Measurements from ENCODE around the gene USP31.

The USP31 gene

GRCh38 chr16:23143391-23143790 lies 5.9 kb downstream of the USP31 start:
- TF ChIP-seq CREB1 (IDR thresholded peaks at IDR 0.05; ENCODE audit: low read depth) (no peak), FOXM1 (IDR thresholded peaks at IDR 0.05; ENCODE audit: borderline replicate concordance, low read depth) (no peak), NFIC (IDR thresholded peaks at IDR 0.05) (no peak), ZBTB7A (IDR thresholded peaks at IDR 0.05; ENCODE audit: low read depth) (no peak), EGR1 (IDR thresholded peaks at IDR 0.05) (no peak), TEAD4 (IDR thresholded peaks at IDR 0.05) (no peak)
- TF ChIP-seq, protein P1, sequence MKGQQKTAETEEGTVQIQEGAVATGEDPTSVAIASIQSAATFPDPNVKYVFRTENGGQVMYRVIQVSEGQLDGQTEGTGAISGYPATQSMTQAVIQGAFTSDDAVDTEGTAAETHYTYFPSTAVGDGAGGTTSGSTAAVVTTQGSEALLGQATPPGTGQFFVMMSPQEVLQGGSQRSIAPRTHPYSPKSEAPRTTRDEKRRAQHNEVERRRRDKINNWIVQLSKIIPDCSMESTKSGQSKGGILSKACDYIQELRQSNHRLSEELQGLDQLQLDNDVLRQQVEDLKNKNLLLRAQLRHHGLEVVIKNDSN (IDR thresholded peaks at IDR 0.05) = no peak
- TF ChIP-seq, protein P2, sequence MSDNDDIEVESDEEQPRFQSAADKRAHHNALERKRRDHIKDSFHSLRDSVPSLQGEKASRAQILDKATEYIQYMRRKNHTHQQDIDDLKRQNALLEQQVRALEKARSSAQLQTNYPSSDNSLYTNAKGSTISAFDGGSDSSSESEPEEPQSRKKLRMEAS (IDR thresholded peaks at IDR 0.05) = no peak

DNA sequence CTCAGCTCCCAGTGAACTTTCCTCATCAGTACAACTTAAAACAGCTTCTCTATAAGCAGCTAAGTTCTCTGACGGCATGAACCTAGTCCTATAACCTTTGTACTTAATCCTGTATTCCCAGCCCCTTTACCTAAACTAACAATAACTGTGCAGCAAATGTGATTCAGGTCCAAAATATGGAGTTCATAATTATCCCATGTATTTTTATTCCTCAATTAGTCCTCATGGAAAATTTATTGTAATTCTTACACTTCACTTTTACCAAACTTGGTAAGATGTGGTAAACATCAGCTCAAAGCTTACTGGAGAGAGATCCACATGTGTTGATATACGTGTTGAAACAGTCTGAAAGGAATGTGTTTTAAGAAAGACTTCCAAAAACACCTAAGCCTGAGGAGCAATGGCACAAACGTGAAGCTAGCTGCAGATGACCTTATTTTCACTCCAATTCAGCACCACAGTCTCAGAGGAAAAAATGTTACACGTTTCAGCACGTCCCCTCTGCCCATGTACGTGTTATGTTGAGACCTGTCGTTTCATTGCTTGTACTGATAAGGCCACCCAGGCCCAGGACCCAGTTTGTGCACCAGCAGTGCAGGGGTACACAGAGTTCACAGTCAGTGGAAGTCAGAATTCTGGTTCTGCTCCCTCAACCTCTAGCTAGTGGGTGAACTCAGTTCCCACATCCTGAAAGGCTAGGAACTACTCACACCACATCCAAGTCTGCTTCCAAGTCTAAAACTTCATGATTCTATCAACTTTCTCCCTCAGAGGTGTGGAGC lies 7.1 kb downstream of the USP31 start:
- TF ChIP-seq ZBTB7A (IDR thresholded peaks at IDR 0.05; ENCODE audit: low read depth) (no peak), TCF12 (IDR thresholded peaks at IDR 0.05; ENCODE audit: low read depth) (no peak), CREB1 (IDR thresholded peaks at IDR 0.05; ENCODE audit: low read depth) (no peak), EP300 (IDR thresholded peaks at IDR 0.05; ENCODE audit: borderline replicate concordance) (no peak), CEBPB (IDR thresholded peaks at IDR 0.05) (no peak), REST (IDR thresholded peaks at IDR 0.05; ENCODE audit: low read depth) (no peak), NFIC (IDR thresholded peaks at IDR 0.05) (no peak), TEAD4 (IDR thresholded peaks at IDR 0.05) (no peak), YY1 (IDR thresholded peaks at IDR 0.05; ENCODE audit: low read depth) (no peak), TAF1 (IDR thresholded peaks at IDR 0.05; ENCODE audit: low read depth) (no peak), FOXM1 (IDR thresholded peaks at IDR 0.05; ENCODE audit: borderline replicate concordance, low read depth) (no peak), EGR1 (IDR thresholded peaks at IDR 0.05) (no peak), RAD21 (IDR thresholded peaks at IDR 0.05; ENCODE audit: low read depth) (no peak)
- TF ChIP-seq, protein P2 (IDR thresholded peaks at IDR 0.05) = no peak
- TF ChIP-seq, protein P1 (IDR thresholded peaks at IDR 0.05) = no peak

DNA sequence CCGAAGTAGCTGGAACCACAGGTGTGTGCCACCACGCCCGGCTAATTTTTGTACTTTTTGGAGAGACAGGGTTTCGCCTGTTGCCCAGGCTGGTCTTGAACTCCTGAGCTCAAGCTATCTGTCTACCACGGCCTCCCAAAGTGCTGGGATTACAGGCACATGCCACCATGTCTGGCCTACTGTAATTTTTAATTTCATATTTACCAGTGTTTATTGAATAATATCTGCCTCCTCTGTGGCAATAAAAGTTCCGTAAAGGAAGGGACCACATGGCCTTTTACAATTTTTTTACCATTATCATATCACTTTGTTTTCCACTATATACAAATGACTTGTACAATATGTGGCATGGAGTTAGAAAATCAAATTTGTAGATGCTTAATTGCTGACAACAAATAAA lies 7.8 kb downstream of the USP31 start:
- TF ChIP-seq REST (IDR thresholded peaks at IDR 0.05; ENCODE audit: low read depth) = no peak
- TF ChIP-seq YY1 (IDR thresholded peaks at IDR 0.05; ENCODE audit: low read depth) = no peak
- no peak for TF ChIP-seq ZBTB7A (IDR thresholded peaks at IDR 0.05; ENCODE audit: low read depth)
- TF ChIP-seq TAF1 (IDR thresholded peaks at IDR 0.05; ENCODE audit: low read depth) = no peak

- TF ChIP-seq FOXM1 (IDR thresholded peaks at IDR 0.05; ENCODE audit: borderline replicate concordance, low read depth) = no peak
- TF ChIP-seq, protein P2 (IDR thresholded peaks at IDR 0.05) = no peak
- no peak for TF ChIP-seq EP300 (IDR thresholded peaks at IDR 0.05; ENCODE audit: borderline replicate concordance)
- no peak for TF ChIP-seq CREB1 (IDR thresholded peaks at IDR 0.05; ENCODE audit: low read depth)
- TF ChIP-seq EGR1 (IDR thresholded peaks at IDR 0.05) = no peak
- TF ChIP-seq, protein P1 (IDR thresholded peaks at IDR 0.05) = no peak
- no peak for TF ChIP-seq TEAD4 (IDR thresholded peaks at IDR 0.05)
- no peak for TF ChIP-seq CEBPB (IDR thresholded peaks at IDR 0.05)
- TF ChIP-seq TAF1 (IDR thresholded peaks at IDR 0.05; ENCODE audit: low read depth) = no peak
- no peak for TF ChIP-seq TCF12 (IDR thresholded peaks at IDR 0.05; ENCODE audit: low read depth)
- TF ChIP-seq NFIC (IDR thresholded peaks at IDR 0.05) = no peak
- TF ChIP-seq RAD21 (IDR thresholded peaks at IDR 0.05; ENCODE audit: low read depth) = no peak
- TF ChIP-seq YY1 (IDR thresholded peaks at IDR 0.05; ENCODE audit: low read depth) = no peak
- no peak for TF ChIP-seq ZBTB7A (IDR thresholded peaks at IDR 0.05; ENCODE audit: low read depth)
- no peak for TF ChIP-seq REST (IDR thresholded peaks at IDR 0.05; ENCODE audit: low read depth)
Measured at GRCh38 chr16:23141033-23141432, 8.2 kb downstream of the USP31 start.
